Endothelial cell of umbilical vein (primary cell): ENCODE results near the gene ACKR3. TPM values are rescaled to one million over a fixed set of nuclear protein-coding genes. Genes with fewer than 3 reads are reported as not detected.

ENCODE experiments used
- BruUV-seq: library from RNA; stranded (reverse); fragments of 400-500 nt; replicated peaks from 2 replicates; lab custom pipeline; 2021; lab: Mats Ljungman, UMichigan
- CTCF ChIA-PET: fragments of 300-600, 350-600 bp; sonication (Branson Sonifier 250); formaldehyde crosslinking; loops from one replicate; lab custom pipeline; 2021; ENCODE audit warnings: antibody characterized with exemption, inconsistent platforms; lab: Charles Lee
- POLR2A ChIA-PET: fragments of 300-600, 350-600 bp; sonication (Branson Sonifier 250); formaldehyde crosslinking; loops from one replicate; lab custom pipeline; 2021; ENCODE audit warnings: antibody characterized with exemption, inconsistent platforms; lab: Charles Lee
- DNase-seq: peaks from one replicate; pipeline ENCODE4 v3.0.0-alpha.2; 2011; ENCODE audit warnings: low read depth, low spot score
- FAIRE-seq: peaks from 2 replicates; lab custom pipeline; 2011; peaks lifted over from hg19 to GRCh38; lab: Jason Lieb, UNC
- H2AFZ ChIP-seq: 2 replicates; pipeline ENCODE4 v1.6.0; 2012; ENCODE audit warnings: low read depth, low read length, control low read depth, inconsistent platforms
- H3K27ac ChIP-seq: 2 replicates; pipeline ENCODE4 v1.5.1; 2011; ENCODE audit warnings: low read depth, mild to moderate bottlenecking, control low read depth, low read length, moderate library complexity; ENCODE audit not compliant: insufficient read depth
- H3K27me3 ChIP-seq, 2 experiments: 2 replicates each; pipeline versions ENCODE4 v1.6.0 to v1.6.1; 2011; ENCODE audit warnings: low read length in 2 of 2, mixed read lengths in 1 of 2; ENCODE audit not compliant: control insufficient read depth in 2 of 2, insufficient read depth in 2 of 2
- H3K36me3 ChIP-seq, 2 experiments: 2 replicates in 1 of 2; 3 replicates in 1 of 2; pipeline ENCODE4 v1.5.1; 2011; ENCODE audit warnings: low read length in 2 of 2, mild to moderate bottlenecking in 1 of 2, moderate library complexity in 1 of 2; ENCODE audit not compliant: control insufficient read depth in 2 of 2, insufficient read depth in 2 of 2; ENCODE audit errors: extremely low read depth in 1 of 2
- H3K4me1 ChIP-seq: 3 replicates; pipeline ENCODE4 v1.5.1; 2011; ENCODE audit warnings: mild to moderate bottlenecking, low read length; ENCODE audit not compliant: control insufficient read depth, insufficient read depth; ENCODE audit errors: extremely low read depth
- H3K4me2 ChIP-seq: 2 replicates; pipeline ENCODE4 v1.6.1; 2011; ENCODE audit warnings: low read length, control low read depth, mixed read lengths; ENCODE audit not compliant: insufficient read depth
- H3K4me3 ChIP-seq, 3 experiments: fragments of 200-600 bp in 1 of 3; sonication (generic), shearing (Covaris generic) in 1 of 3; replicated peaks in 1 of 3; 2 replicates each; pipeline ENCODE4 v1.5.1; 2011 to 2016; ENCODE audit warnings: control low read depth in 3 of 3, low read length in 3 of 3, mild to moderate bottlenecking in 2 of 3, inconsistent platforms in 1 of 3, low read depth in 1 of 3, moderate library complexity in 1 of 3; ENCODE audit not compliant: insufficient read depth in 1 of 3
- H3K79me2 ChIP-seq: 2 replicates; pipeline ENCODE4 v1.6.0; 2012; ENCODE audit warnings: low read length, inconsistent platforms; ENCODE audit not compliant: control insufficient read depth, insufficient read depth
- H3K9ac ChIP-seq: replicated peaks from 2 replicates; pipeline ENCODE3; 2011; ENCODE audit warnings: low read length, control low read depth; ENCODE audit not compliant: insufficient read depth; ENCODE audit errors: extremely low read depth
- H3K9me1 ChIP-seq: replicated peaks from 3 replicates; pipeline ENCODE4 v1.6.0; 2011; ENCODE audit warnings: mild to moderate bottlenecking, low read length; ENCODE audit not compliant: control insufficient read depth, insufficient read depth; ENCODE audit errors: extremely low read depth
- H3K9me3 ChIP-seq: replicated peaks from 2 replicates; pipeline ENCODE4 v1.5.1; 2012; ENCODE audit warnings: low read length, inconsistent platforms; ENCODE audit not compliant: control insufficient read depth, insufficient read depth
- H4K20me1 ChIP-seq: replicated peaks from 2 replicates; pipeline ENCODE3; 2011; ENCODE audit warnings: mild to moderate bottlenecking, low read length; ENCODE audit not compliant: control insufficient read depth, insufficient read depth; ENCODE audit errors: extremely low read depth
- EZH2 ChIP-seq: IDR thresholded peaks from 2 replicates; pipeline ENCODE4 v1.6.1; 2012; ENCODE audit warnings: borderline replicate concordance, low read depth, mild to moderate bottlenecking, moderate library complexity, low read length, inconsistent platforms; ENCODE audit not compliant: severe bottlenecking
- GATA2 ChIP-seq: IDR thresholded peaks from 2 replicates; pipeline ENCODE4 v1.7.0; 2011; ENCODE audit warnings: low read depth, mild to moderate bottlenecking, moderate library complexity, mixed read lengths, low read length; ENCODE audit not compliant: insufficient read length, insufficient read depth
- JUN ChIP-seq: IDR thresholded peaks from 2 replicates; pipeline ENCODE4 v1.6.1; 2011; ENCODE audit warnings: borderline replicate concordance, low read depth; ENCODE audit not compliant: insufficient read length, insufficient read depth
- MYC ChIP-seq: IDR thresholded peaks from one replicate; pipeline ENCODE4 v1.6.1; 2011; ENCODE audit warnings: mild to moderate bottlenecking, low read depth, low read length
- POLR2AphosphoS5 ChIP-seq: IDR thresholded peaks from 2 replicates; pipeline ENCODE4 v1.6.1; 2012; ENCODE audit warnings: low read depth, mild to moderate bottlenecking, control low read depth, low read length, moderate library complexity; ENCODE audit not compliant: insufficient read depth
- dilution Hi-C: fragments of 300-500 bp; cut with MboI; formaldehyde crosslinking; loops from one replicate; pipeline ENCODE4 v1.15.0; 2019; ENCODE audit warnings: low sequenced_read_pairs; ENCODE audit not compliant: extremely low pct_ligation_motif_present
- intact Hi-C: fragments of 100-400 bp; cut with micrococcal nuclease; formaldehyde crosslinking; loops from one replicate; pipeline ENCODE4 v1.10.0; 2022
- polyA plus RNA-seq, 4 experiments: library from polyadenylated mRNA; depleted of rRNA in 3 of 4; stranded (reverse) in 3 of 4; unstranded in 1 of 4; fragments of >200 nt; gene quantifications; 2 replicates each; pipeline versions ENCODE4 v1.2.1 to v1.2.3, GENCODE V29; 2011 to 2012; ENCODE audit warnings: missing spikeins in 1 of 4
- total RNA-seq: library from RNA; stranded (reverse); gene quantifications from 2 replicates; pipeline ENCODE4 v1.2.3, GENCODE V29; 2021
- TF ChIP-seq, protein P1 (sequence below): IDR thresholded peaks from 2 replicates; pipeline ENCODE4 v1.6.1; 2011; ENCODE audit not compliant: insufficient read depth, insufficient read length

ACKR3 gene
- total and polyA plus RNA-seq, 2 donors (not counting 3 experiments of a cell fraction or from before 2014, with no cell fraction given): 31.1 to 428 TPM

DNA sequence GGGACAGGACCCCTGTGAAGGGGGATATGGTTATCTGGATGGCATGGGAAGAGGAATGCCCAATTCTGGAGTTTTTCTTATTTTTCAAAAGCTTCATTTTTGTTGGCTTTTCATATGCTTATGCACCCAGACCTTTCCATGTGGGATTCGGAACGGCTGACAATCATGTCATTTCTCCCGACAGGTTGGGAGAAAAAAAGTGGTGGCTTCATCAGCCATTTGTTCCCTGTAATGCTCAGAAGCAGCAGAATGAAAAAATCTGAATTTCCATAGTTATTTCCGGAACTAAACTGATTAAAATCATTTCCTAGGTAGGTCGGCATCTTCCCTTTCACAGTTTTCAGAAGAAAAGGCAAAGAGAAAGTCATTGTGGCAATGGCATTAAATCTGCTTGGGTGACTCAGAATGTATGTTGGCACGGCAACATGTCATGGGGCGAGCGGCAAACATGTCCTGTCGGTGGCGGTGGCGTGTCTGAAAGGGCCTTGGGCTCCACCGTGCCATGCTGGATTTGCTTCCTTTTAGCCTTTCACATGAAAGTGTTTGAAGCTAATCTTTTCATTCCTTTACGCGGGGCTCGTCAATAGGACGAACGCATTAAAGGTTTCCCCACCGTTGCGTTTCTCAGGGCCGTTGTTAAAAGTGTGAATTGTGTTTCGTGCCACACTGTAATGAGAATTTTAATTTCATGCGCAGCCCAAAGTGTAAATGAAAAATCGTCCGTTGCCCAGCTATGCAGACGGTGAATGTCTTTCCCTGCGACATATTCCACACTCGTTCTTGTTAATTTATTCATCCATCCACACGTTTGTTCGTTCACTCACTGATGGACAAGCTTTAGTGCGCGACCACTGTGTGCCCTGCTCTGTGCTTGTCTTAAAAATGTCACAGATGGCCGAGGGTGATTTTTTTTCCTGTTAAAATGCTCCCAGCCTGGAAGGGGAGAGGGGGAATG lies 18.5 kb downstream of the ACKR3 start:
- dilution Hi-C loops (no loop called here), intact Hi-C loops (no loop called here)
- H3K4me2 ChIP-seq: no peak overlapping the region
- H3K27ac ChIP-seq: no peak overlapping the region
- no peaks in the 10 kb centered on the region for H3K36me3 ChIP-seq
- H3K9me3 ChIP-seq: no peaks in the 10 kb centered on the region
- POLR2A ChIA-PET: no interaction called here
- no peaks in the 10 kb centered on the region for H3K79me2 ChIP-seq
- no peaks in the 10 kb centered on the region for H3K9me1 ChIP-seq
- no peaks in the 10 kb centered on the region for H3K27me3 ChIP-seq
- H3K4me3 ChIP-seq: no peak overlapping the region
- no TSS peak for BruUV-seq
- H2AFZ ChIP-seq: no peak overlapping the region
- peaks cover 5% of the 10 kb centered on the region for H3K4me1 ChIP-seq
- CTCF ChIA-PET: interaction anchor here (1.1 kb wide), 1 partner anchor 23 kb away, joined by 3 read pairs; no protein-coding TSS in a partner anchor
- TF ChIP-seq GATA2 (no peak), POLR2AphosphoS5 (no peak), EZH2 (no peak)
- TF ChIP-seq, protein P1, sequence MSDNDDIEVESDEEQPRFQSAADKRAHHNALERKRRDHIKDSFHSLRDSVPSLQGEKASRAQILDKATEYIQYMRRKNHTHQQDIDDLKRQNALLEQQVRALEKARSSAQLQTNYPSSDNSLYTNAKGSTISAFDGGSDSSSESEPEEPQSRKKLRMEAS: no peak
- no peak for DNase-seq
- H3K9ac ChIP-seq: no peak overlapping the region
- no peaks in the 10 kb centered on the region for H4K20me1 ChIP-seq
- no peak for FAIRE-seq

DNA sequence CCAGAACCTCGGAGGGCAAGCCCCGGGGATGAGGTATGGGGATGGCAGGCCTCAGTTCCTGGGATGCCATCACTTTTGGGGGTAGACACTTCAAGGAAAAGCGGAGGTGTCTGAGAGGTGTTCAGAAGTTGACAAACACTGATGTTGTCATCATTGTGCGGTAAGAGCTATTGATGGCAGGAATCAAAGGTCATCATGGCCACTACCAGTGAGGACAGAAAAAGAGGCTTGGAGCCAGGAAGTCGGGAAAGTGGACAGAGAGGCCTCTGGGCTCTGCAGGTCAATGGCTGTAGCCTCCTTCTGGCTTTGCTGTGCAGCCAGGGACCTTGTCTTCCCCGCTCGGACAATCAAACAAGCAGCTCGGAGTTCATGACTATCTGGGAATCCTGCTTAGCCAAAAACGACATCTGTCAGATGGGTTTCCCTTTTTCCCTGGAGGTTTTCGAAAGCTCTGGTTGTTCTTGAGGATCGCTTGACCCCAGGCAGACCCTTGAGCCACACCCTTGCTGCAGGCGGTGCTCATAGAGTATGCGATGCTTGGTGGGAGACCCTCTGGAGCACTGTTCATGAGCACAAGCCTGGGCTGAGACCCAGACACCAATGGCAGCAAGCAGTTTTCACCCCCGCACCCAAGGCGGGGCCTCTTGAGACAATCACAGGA lies 19.4 kb downstream of the ACKR3 start:
- POLR2A ChIA-PET: no interaction called here
- CTCF ChIA-PET: no interaction called here

More for the DNA sequence above, 19.4 kb downstream of the ACKR3 start:
- no peak overlapping the region for H3K4me3 ChIP-seq
- DNase-seq (no peak), FAIRE-seq (no peak)
- no peaks in the 10 kb centered on the region for H3K9me3 ChIP-seq
- intact Hi-C loops (no loop called here), dilution Hi-C loops (no loop called here)
- no peak overlapping the region for H3K4me2 ChIP-seq
- BruUV-seq: no TSS peak
- TF ChIP-seq JUN: no peak
- no peak for TF ChIP-seq MYC
- no peaks in the 10 kb centered on the region for H3K79me2 ChIP-seq
- H3K9me1 ChIP-seq: no peaks in the 10 kb centered on the region
- H4K20me1 ChIP-seq: no peaks in the 10 kb centered on the region
- H3K4me1 ChIP-seq: peaks cover 5% of the 10 kb centered on the region
- no peak overlapping the region for H3K27ac ChIP-seq
- no peak overlapping the region for H2AFZ ChIP-seq
- no peaks in the 10 kb centered on the region for H3K27me3 ChIP-seq
- no peaks in the 10 kb centered on the region for H3K36me3 ChIP-seq
- no peak overlapping the region for H3K9ac ChIP-seq
